ENCODE measurements around the gene CTRL.

Gene CTRL

GRCh38 chr16:67967183-67967957 lies 35.7 kb upstream of the CTRL start:
- H3K4me3 ChIP-seq (ENCODE audit: low read depth, low read length) = peak overlapping the region; percentile 59
- no peaks in the 10 kb centered on the region; the same call in 1 of the 2 replicates for H3K4me1 ChIP-seq
- no peaks in the 10 kb centered on the region for H3K9me3 ChIP-seq
- no peak for TF ChIP-seq CTCF (IDR thresholded peaks at IDR 0.05; ENCODE audit: low read depth, low read length)
- H3K27me3 ChIP-seq = no peaks in the 10 kb centered on the region
- DNase-seq = no peak
- H3K36me3 ChIP-seq = no peaks in the 10 kb centered on the region

- Histone ChIP-seq H3K4me1 (peaks cover 6% of the 10 kb centered on the region), H3K27me3 (no peaks in the 10 kb centered on the region), H3K4me3 (ENCODE audit: low read depth, low read length) (no peak overlapping the region), H3K9me3 (no peaks in the 10 kb centered on the region), H3K36me3 (no peaks in the 10 kb centered on the region)
- no peak for DNase-seq
- TF ChIP-seq CTCF (IDR thresholded peaks at IDR 0.05; ENCODE audit: low read depth, low read length) = no peak
Observed at GRCh38 chr16:67966549-67967182, 35.0 kb upstream of the CTRL start.

GRCh38 chr16:67965668-67966548 lies 34.2 kb upstream of the CTRL start:
- H3K27me3 ChIP-seq = no peaks in the 10 kb centered on the region
- no peaks in the 10 kb centered on the region for H3K36me3 ChIP-seq
- no peak for DNase-seq
- TF ChIP-seq CTCF (IDR thresholded peaks at IDR 0.05; ENCODE audit: low read depth, low read length) = no peak
- no peaks in the 10 kb centered on the region for H3K9me3 ChIP-seq
- H3K4me3 ChIP-seq (ENCODE audit: low read depth, low read length) = no peak overlapping the region
- H3K4me1 ChIP-seq = peaks cover 10% of the 10 kb centered on the region

GRCh38 chr16:67964477-67965131 lies 32.9 kb upstream of the CTRL start:
- no peak overlapping the region for H3K4me3 ChIP-seq (ENCODE audit: low read depth, low read length)
- H3K9me3 ChIP-seq = no peaks in the 10 kb centered on the region
- no peaks in the 10 kb centered on the region for H3K36me3 ChIP-seq
- no peak for TF ChIP-seq CTCF (IDR thresholded peaks at IDR 0.05; ENCODE audit: low read depth, low read length)
- DNase-seq = no peak
- H3K27me3 ChIP-seq = no peaks in the 10 kb centered on the region
- H3K4me1 ChIP-seq = peaks cover 10% of the 10 kb centered on the region

- no peak for DNase-seq
- TF ChIP-seq CTCF (IDR thresholded peaks at IDR 0.05; ENCODE audit: low read depth, low read length) = no peak
- Histone ChIP-seq H3K4me3 (ENCODE audit: low read depth, low read length) (no peak overlapping the region), H3K9me3 (no peaks in the 10 kb centered on the region), H3K4me1 (peaks cover 10% of the 10 kb centered on the region), H3K27me3 (no peaks in the 10 kb centered on the region), H3K36me3 (no peaks in the 10 kb centered on the region)
Observed at GRCh38 chr16:67963662-67964321, 32.1 kb upstream of the CTRL start.
